ENCODE measurements around the gene DRC1. TPM values are rescaled to one million over a fixed set of nuclear protein-coding genes. Genes with fewer than 3 reads are reported as not detected.
A peak's percentile ranks its signal among the peaks of the same experiment; 100 is the strongest.

Gene DRC1
- total RNA-seq, 2 donors from 2014 or later: 0.33 to 0.48 TPM

DNA sequence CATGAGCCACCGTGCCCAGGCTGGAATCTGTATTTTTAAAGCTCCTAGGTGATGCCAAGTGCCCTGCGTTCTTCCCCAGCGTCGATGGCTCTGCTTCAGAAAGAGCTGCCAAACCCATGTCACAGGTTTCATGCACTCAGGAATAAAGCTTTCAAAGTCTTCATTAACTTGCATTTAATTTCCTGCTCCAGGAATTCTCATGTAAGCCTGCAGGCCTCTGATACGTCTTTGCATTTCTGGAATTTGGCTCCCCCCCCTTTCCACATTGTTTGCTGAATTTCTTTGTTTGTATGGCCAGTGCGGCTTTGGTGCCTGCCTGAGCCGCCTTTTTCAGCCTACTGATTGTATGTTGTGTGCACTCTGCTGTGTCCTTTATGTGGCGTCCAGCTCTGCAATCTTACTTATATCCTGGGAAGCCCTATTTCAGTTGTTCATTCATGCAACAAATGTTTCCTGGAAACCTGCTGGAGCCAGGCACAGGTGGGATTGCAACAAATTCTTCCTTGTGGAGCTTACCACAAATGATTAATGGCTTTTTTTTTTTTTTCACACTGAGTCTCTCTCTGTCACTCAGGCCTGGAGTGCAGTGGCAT is 94.1 kb downstream of the DRC1 start:
- H3K27ac Mint-ChIP-seq: peak overlapping the region; percentile 14
- no peaks in the 10 kb centered on the region for H3K27me3 Mint-ChIP-seq (ENCODE audit: insufficient read depth)

DNA sequence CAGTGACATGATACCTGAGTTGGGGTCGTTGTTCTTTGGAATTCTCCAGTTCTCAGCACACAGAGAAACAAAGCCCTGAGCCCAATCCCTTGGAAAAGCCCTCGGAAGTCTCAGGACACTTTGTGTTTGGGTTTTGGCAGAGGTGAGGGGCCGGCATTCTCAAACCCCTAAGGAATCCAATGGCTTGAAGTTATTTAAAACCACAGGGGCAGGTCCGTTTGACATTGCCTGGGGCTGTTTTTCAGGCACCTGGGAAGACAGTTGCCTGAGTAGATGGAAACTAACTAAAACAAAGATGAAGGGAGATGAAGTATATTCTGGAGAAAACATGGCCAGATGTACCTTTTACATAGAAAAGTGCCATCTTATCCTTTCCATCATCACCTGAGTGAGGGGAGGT is 98.7 kb downstream of the DRC1 start:
- Histone ChIP-seq H3K9ac (ENCODE audit: extremely low read depth, low read length, poor library complexity, severe bottlenecking) (no peak overlapping the region), H3K36me3 (ENCODE audit: control insufficient read depth, insufficient read depth, low read length) (no peaks in the 10 kb centered on the region), H3K4me1 (ENCODE audit: control insufficient read depth, insufficient read depth, low read length) (no peaks in the 10 kb centered on the region), H3K27me3 (ENCODE audit: control insufficient read depth, insufficient read depth, low read length, poor library complexity, severe bottlenecking) (peaks cover 16% of the 10 kb centered on the region), H3K27ac (ENCODE audit: low read depth, low read length) (no peak overlapping the region), H3K9me3 (ENCODE audit: control insufficient read depth, low read length) (no peaks in the 10 kb centered on the region), H3K4me3 (ENCODE audit: low read length) (no peak overlapping the region)
- Mint-ChIP-seq H3K9me3 (no peaks in the 10 kb centered on the region), H3K27ac (no peak overlapping the region), H3K27me3 (ENCODE audit: insufficient read depth) (peaks cover 21% of the 10 kb centered on the region), H3K4me1 (peaks cover 13% of the 10 kb centered on the region), H3K36me3 (ENCODE audit: low read depth) (no peaks in the 10 kb centered on the region), H3K4me3 (no peak overlapping the region)
- WGBS, 2 experiments (ENCODE audit: insufficient coverage in 1 of 2, insufficient read length in 1 of 2): 64 to 67% methylated on average over 2 to 4 of the region's 4 CpGs
- TF ChIP-seq, protein P1, sequence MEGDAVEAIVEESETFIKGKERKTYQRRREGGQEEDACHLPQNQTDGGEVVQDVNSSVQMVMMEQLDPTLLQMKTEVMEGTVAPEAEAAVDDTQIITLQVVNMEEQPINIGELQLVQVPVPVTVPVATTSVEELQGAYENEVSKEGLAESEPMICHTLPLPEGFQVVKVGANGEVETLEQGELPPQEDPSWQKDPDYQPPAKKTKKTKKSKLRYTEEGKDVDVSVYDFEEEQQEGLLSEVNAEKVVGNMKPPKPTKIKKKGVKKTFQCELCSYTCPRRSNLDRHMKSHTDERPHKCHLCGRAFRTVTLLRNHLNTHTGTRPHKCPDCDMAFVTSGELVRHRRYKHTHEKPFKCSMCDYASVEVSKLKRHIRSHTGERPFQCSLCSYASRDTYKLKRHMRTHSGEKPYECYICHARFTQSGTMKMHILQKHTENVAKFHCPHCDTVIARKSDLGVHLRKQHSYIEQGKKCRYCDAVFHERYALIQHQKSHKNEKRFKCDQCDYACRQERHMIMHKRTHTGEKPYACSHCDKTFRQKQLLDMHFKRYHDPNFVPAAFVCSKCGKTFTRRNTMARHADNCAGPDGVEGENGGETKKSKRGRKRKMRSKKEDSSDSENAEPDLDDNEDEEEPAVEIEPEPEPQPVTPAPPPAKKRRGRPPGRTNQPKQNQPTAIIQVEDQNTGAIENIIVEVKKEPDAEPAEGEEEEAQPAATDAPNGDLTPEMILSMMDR (conservative IDR thresholded peaks at IDR 0.05): no peak
- no peak for DNase-seq

More for the DNA sequence above, 94.1 kb downstream of the DRC1 start:
- whole genome bisulfite sequencing, 2 experiments (ENCODE audit: insufficient coverage in 1 of 2, insufficient read length in 1 of 2): 72 to 77% methylated on average over 7 to 8 of the region's 8 CpGs
- Histone ChIP-seq H3K27ac (ENCODE audit: low read depth, low read length) (peak overlapping the region; percentile 75), H3K9me3 (ENCODE audit: control insufficient read depth, low read length) (no peaks in the 10 kb centered on the region), H3K9ac (ENCODE audit: extremely low read depth, low read length, poor library complexity, severe bottlenecking) (no peak overlapping the region), H3K36me3 (ENCODE audit: control insufficient read depth, insufficient read depth, low read length) (no peaks in the 10 kb centered on the region), H3K4me1 (ENCODE audit: control insufficient read depth, insufficient read depth, low read length) (no peaks in the 10 kb centered on the region), H3K4me3 (ENCODE audit: low read length) (no peak overlapping the region), H3K27me3 (ENCODE audit: control insufficient read depth, insufficient read depth, low read length, poor library complexity, severe bottlenecking) (no peaks in the 10 kb centered on the region)
- TF ChIP-seq, protein P1 (conservative IDR thresholded peaks at IDR 0.05): no peak
- peak; percentile 73 for DNase-seq
- Mint-ChIP-seq H3K9me3 (no peaks in the 10 kb centered on the region), H3K4me1 (peaks cover 10% of the 10 kb centered on the region), H3K4me3 (no peak overlapping the region), H3K36me3 (ENCODE audit: low read depth) (no peaks in the 10 kb centered on the region)

DNA sequence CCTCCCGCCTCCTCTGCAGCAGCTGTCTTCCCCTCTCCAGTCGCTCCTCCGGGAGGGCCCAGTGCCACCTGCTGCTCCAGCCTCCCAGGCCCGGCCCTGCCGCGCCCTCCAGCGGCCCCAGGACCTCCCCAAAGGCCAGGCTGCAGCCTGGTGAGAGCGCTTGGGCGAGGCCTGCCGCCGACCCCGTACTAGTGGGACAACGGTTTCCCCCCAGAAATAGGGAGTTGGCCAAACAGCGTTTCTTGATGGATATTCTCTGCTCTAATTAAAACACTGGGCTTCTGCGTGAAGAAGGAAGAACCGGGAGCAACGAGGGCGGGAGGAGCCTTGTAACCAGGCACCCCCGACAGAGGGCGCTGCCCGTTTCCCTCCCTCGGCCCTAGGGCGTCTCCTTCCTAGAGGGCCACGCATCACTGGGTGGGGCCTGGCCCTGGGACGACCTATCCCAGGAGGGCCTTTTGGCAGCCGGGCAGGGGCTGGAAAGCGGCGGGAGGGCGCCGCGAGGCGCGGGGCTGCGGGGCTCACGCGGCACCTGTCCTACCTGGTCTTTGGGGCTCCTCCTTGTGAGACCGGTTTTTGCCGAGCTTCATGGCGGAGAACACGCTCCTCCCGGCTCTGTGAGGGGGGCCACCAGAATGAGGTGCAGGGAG is 101.6 kb downstream of the DRC1 start:
- Histone ChIP-seq H3K4me3 (ENCODE audit: low read length) (peak overlapping the region; percentile 71), H3K9ac (ENCODE audit: extremely low read depth, low read length, poor library complexity, severe bottlenecking) (no peak overlapping the region)
- 16 to 40% methylated on average over 14 to 41 of the region's 41 CpGs for WGBS, 2 experiments (ENCODE audit: insufficient coverage in 1 of 2, insufficient read length in 1 of 2)

More for the DNA sequence above, 101.6 kb downstream of the DRC1 start:
- Histone ChIP-seq H3K36me3 (ENCODE audit: control insufficient read depth, insufficient read depth, low read length) (no peaks in the 10 kb centered on the region), H3K27ac (ENCODE audit: low read depth, low read length) (no peak overlapping the region), H3K4me1 (ENCODE audit: control insufficient read depth, insufficient read depth, low read length) (no peaks in the 10 kb centered on the region), H3K9me3 (ENCODE audit: control insufficient read depth, low read length) (no peaks in the 10 kb centered on the region), H3K27me3 (ENCODE audit: control insufficient read depth, insufficient read depth, low read length, poor library complexity, severe bottlenecking) (peaks cover 16% of the 10 kb centered on the region)
- H3K9me3 Mint-ChIP-seq: no peaks in the 10 kb centered on the region
- peak overlapping the region; percentile 58 for H3K4me3 Mint-ChIP-seq
- DNase-seq: peak; percentile 97
- TF ChIP-seq, protein P1 (conservative IDR thresholded peaks at IDR 0.05): peak; percentile 100
- peaks cover 21% of the 10 kb centered on the region for H3K27me3 Mint-ChIP-seq (ENCODE audit: insufficient read depth)
- no peaks in the 10 kb centered on the region for H3K36me3 Mint-ChIP-seq (ENCODE audit: low read depth)
- H3K27ac Mint-ChIP-seq: no peak overlapping the region
- H3K4me1 Mint-ChIP-seq: peaks cover 3% of the 10 kb centered on the region

Measured in endodermal cell (in vitro differentiated cells).